SK-N-SH treated with all-trans-retinoic acid at 6 μM for 48 hours (cell line): ENCODE results near the gene DPYD.

Experiments used
- BACH2 ChIP-seq: fragments of 250-450 bp; sonication (Bioruptor Pico); IDR thresholded peaks from 2 replicates; pipeline ENCODE4 v1.9.0; 2021; ENCODE audit warnings: mild to moderate bottlenecking, borderline replicate concordance
- PPARA ChIP-seq: fragments of 250-450 bp; sonication (Bioruptor Pico); IDR thresholded peaks from 2 replicates; pipeline ENCODE4 v1.5.0; 2020; ENCODE audit warnings: mild to moderate bottlenecking, borderline replicate concordance
- RARB ChIP-seq: fragments of 250-450 bp; sonication (Bioruptor Pico); IDR thresholded peaks from 2 replicates; pipeline ENCODE4 v1.8.0; 2021; ENCODE audit warnings: mild to moderate bottlenecking, moderate library complexity
- TOX ChIP-seq: fragments of 250-450 bp; sonication (Bioruptor Pico); IDR thresholded peaks from 2 replicates; pipeline ENCODE4 v1.8.0; 2021; ENCODE audit warnings: mild to moderate bottlenecking, moderate library complexity, borderline replicate concordance
- ZNF8 ChIP-seq: fragments of 450-650 bp; formaldehyde crosslinking; IDR thresholded peaks from 2 replicates; pipeline ENCODE4 v1.5.0; 2020; ENCODE audit warnings: mild to moderate bottlenecking, moderate library complexity
- TF ChIP-seq, protein P1 (sequence below): fragments of 250-450 bp; sonication (Bioruptor Pico); IDR thresholded peaks from 2 replicates; pipeline ENCODE4 v1.8.0; 2020; ENCODE audit warnings: mild to moderate bottlenecking, moderate library complexity, borderline replicate concordance

DNA sequence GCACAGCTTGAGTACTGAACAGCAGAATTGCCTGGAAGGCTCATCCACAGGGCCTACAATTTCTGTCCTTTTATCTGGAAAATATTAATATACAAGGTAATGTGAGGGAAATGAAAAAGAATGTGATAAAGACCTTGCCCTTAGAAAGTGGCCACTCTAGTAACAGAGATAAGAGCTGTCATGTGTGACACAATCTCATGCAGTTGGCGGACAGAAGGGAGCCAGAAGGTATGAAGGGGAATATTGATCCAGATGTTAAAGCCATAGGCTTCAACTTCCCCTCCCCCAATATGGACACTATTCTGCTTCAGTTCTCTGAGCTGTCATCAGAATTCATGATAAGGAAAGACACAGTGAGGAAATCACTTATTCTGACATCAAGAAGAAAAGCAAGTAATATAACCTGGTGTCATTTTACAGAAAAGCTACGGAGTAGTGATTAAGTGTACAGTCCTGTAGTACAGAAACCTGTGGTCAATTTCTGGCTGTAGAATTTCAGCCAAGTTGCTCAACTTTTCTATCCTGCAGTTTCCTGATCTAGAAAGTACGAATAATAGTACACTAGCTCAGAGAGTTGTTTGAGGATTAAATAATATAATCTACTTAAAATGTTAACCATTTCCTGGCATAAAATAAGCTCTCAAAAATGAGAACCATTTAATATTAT, 572.1 kb downstream of the DPYD start:
- no peak for TF ChIP-seq PPARA
- TF ChIP-seq ZNF8 (CRISPR knock-in tag), result no peak
- no peak for TF ChIP-seq RARB (CRISPR knock-in tag)
- no peak for TF ChIP-seq BACH2 (CRISPR knock-in tag)
- TF ChIP-seq, protein P1, sequence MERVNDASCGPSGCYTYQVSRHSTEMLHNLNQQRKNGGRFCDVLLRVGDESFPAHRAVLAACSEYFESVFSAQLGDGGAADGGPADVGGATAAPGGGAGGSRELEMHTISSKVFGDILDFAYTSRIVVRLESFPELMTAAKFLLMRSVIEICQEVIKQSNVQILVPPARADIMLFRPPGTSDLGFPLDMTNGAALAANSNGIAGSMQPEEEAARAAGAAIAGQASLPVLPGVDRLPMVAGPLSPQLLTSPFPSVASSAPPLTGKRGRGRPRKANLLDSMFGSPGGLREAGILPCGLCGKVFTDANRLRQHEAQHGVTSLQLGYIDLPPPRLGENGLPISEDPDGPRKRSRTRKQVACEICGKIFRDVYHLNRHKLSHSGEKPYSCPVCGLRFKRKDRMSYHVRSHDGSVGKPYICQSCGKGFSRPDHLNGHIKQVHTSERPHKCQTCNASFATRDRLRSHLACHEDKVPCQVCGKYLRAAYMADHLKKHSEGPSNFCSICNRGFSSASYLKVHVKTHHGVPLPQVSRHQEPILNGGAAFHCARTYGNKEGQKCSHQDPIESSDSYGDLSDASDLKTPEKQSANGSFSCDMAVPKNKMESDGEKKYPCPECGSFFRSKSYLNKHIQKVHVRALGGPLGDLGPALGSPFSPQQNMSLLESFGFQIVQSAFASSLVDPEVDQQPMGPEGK (CRISPR knock-in tag), result no peak
- no peak for TF ChIP-seq TOX
